CD4-positive, alpha-beta T cell treated with Interleukin-10 for 1 hour (primary cell): ENCODE data around the gene SGPL1.

Experiments
- DNase-seq: peaks from one replicate; pipeline ENCODE4 v3.0.0-alpha.2; 2020

The SGPL1 gene

GRCh38 chr10:70780772-70781171, 35.0 kb upstream of the SGPL1 start:
- DNase-seq: no peak

- no peak for DNase-seq
These were observed 34.2 kb upstream of the SGPL1 start for GRCh38 chr10:70781461-70782051.

GRCh38 chr10:70782086-70782745, 33.5 kb upstream of the SGPL1 start:
- DNase-seq: no peak

GRCh38 chr10:70782746-70783680, 32.7 kb upstream of the SGPL1 start:
- DNase-seq: no peak

GRCh38 chr10:70784016-70784415, 31.7 kb upstream of the SGPL1 start:
- DNase-seq: no peak

GRCh38 chr10:70784471-70784870, 31.3 kb upstream of the SGPL1 start:
- DNase-seq: no peak

GRCh38 chr10:70785190-70785589, 30.6 kb upstream of the SGPL1 start, which contains the start of gene TBATA:
Gene TBATA, minus strand, starts transcription at chr10:70785377. Its CDS starts 1,998 bp downstream, at chr10:70783379.
- peak; percentile 8 for DNase-seq

- no peak for DNase-seq
These were observed 28.8 kb upstream of the SGPL1 start for GRCh38 chr10:70786799-70787415.

- no peak for DNase-seq
These were observed 24.2 kb upstream of the SGPL1 start for GRCh38 chr10:70791386-70792039.

GRCh38 chr10:70795613-70796012, 20.1 kb upstream of the SGPL1 start:
- no peak for DNase-seq

- no peak for DNase-seq
These were observed 17.9 kb upstream of the SGPL1 start for GRCh38 chr10:70797840-70798239.

- no peak for DNase-seq
These were observed 16.6 kb upstream of the SGPL1 start for GRCh38 chr10:70799124-70799523.

GRCh38 chr10:70801854-70802253, 13.9 kb upstream of the SGPL1 start:
- DNase-seq: no peak

- DNase-seq: no peak
These were observed 11.8 kb upstream of the SGPL1 start for GRCh38 chr10:70803775-70804420.

GRCh38 chr10:70804421-70804808, 11.3 kb upstream of the SGPL1 start:
- no peak for DNase-seq

- no peak for DNase-seq
These were observed 10.0 kb upstream of the SGPL1 start for GRCh38 chr10:70805619-70806215.

- DNase-seq: no peak
These were observed 8.9 kb upstream of the SGPL1 start for GRCh38 chr10:70806841-70807240.

GRCh38 chr10:70807556-70807955, 8.2 kb upstream of the SGPL1 start:
- no peak for DNase-seq

GRCh38 chr10:70809011-70809611, 6.6 kb upstream of the SGPL1 start:
- no peak for DNase-seq

- no peak for DNase-seq
These were observed 6.0 kb upstream of the SGPL1 start for GRCh38 chr10:70809726-70810125.

GRCh38 chr10:70810967-70811366, 4.8 kb upstream of the SGPL1 start:
- DNase-seq: no peak
